ENCODE measurements around the gene DOCK1. TPM values are rescaled to one million over a fixed set of nuclear protein-coding genes. Genes with fewer than 3 reads are reported as not detected.
A peak's percentile ranks its signal among the peaks of the same experiment; 100 is the strongest.

Gene DOCK1
- total RNA-seq, 1 experiment from 2014 or later = 40.0 TPM

DNA sequence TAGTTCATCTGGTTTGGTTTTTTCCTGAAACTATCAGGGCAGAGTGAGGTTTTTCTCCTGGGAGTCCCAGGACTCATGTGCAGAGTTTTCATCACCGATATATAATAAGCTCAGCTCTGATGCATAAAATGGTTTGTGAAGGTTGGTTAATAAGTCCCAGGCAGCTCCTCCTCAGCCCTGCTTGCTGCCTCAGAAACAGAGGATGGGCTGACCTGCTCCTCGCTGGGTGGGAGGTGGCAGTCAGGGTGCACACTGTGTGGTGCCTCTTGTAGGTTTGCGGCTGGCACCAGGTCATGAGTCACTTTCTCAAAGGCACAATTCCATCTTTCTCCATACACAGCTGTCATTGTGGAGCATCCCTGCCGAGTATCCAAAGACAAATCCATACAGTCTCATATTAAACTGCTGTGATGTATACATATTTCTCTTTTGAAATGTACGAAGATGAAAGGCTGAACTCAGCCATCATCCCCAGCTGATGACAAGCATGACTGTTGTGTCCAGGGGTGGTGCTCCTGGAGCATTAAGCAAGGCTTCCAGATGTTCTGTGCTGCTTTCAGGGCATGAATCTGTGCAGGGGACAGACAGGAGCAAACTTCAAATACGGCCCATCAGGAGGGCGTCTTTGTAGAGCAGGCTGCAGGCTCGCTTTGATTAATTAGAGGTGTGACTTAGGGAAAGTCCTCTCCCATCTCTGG, 518.1 kb downstream of the DOCK1 start:
- ChIA-PET POLR2A (no interaction called here), CTCF (no interaction called here)
- intact Hi-C loops (cut with micrococcal nuclease) = no loop called here
- no peaks in the 10 kb centered on the region for H3K27me3 Mint-ChIP-seq (ENCODE audit: insufficient read depth, unreplicated experiment)
- TF ChIP-seq CTCF (IDR thresholded peaks at IDR 0.05; ENCODE audit: unreplicated experiment) = no peak
- H3K9me3 Mint-ChIP-seq (ENCODE audit: unreplicated experiment) = no peaks in the 10 kb centered on the region
- no peaks in the 10 kb centered on the region for H3K4me1 Mint-ChIP-seq (ENCODE audit: insufficient read depth, unreplicated experiment)
- BruUV-seq (replicated peaks) = no TSS peak
- no peak for DNase-seq (ENCODE audit: unreplicated experiment)
- peaks cover 48% of the 10 kb centered on the region for H3K36me3 Mint-ChIP-seq (ENCODE audit: insufficient read depth, unreplicated experiment)
- no peak overlapping the region for H3K27ac Mint-ChIP-seq (ENCODE audit: low read depth, unreplicated experiment)
- no peak overlapping the region for H3K4me3 Mint-ChIP-seq (ENCODE audit: unreplicated experiment)

- Mint-ChIP-seq H3K4me3 (ENCODE audit: unreplicated experiment) (no peak overlapping the region), H3K27me3 (ENCODE audit: insufficient read depth, unreplicated experiment) (no peaks in the 10 kb centered on the region), H3K9me3 (ENCODE audit: unreplicated experiment) (no peaks in the 10 kb centered on the region), H3K36me3 (ENCODE audit: insufficient read depth, unreplicated experiment) (peaks cover 35% of the 10 kb centered on the region), H3K4me1 (ENCODE audit: insufficient read depth, unreplicated experiment) (no peaks in the 10 kb centered on the region), H3K27ac (ENCODE audit: low read depth, unreplicated experiment) (peak overlapping the region; percentile 18)
- intact Hi-C loops (cut with micrococcal nuclease) = no loop called here
- ChIA-PET POLR2A (no interaction called here), CTCF (interaction anchor here (0.6 kb wide), 1 partner anchor 12 kb away, joined by 3 read pairs; no protein-coding TSS in a partner anchor)
- DNase-seq (ENCODE audit: unreplicated experiment) = no peak
- no TSS peak for BruUV-seq (replicated peaks)
- TF ChIP-seq CTCF (IDR thresholded peaks at IDR 0.05; ENCODE audit: unreplicated experiment) = no peak
Observed at GRCh38 chr10:127424594-127425264, 519.5 kb downstream of the DOCK1 start.

DNA sequence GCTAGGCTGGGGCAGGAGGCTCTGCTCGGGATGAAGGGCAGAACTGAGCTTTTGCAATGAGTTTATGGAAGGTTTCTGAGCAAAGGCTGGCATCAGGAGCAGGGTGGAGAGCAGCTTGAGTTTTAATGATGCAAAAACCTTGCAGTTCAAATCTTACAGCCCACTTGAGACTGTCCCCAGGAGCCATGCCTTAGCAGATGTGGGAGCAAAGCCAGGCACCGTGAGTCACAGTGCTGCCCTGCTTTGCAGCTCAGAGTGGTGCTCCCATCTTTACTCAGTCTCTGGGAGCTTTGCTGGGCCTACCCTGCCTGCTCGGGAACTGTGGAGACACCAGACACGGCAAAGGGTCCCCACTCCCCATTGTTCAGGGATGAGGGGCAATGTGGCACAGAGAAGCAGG, 521.5 kb downstream of the DOCK1 start:
- no peaks in the 10 kb centered on the region for H3K9me3 Mint-ChIP-seq (ENCODE audit: unreplicated experiment)
- intact Hi-C loops (cut with micrococcal nuclease) = no loop called here
- H3K27me3 Mint-ChIP-seq (ENCODE audit: insufficient read depth, unreplicated experiment) = no peaks in the 10 kb centered on the region
- no peak overlapping the region for H3K4me3 Mint-ChIP-seq (ENCODE audit: unreplicated experiment)
- H3K36me3 Mint-ChIP-seq (ENCODE audit: insufficient read depth, unreplicated experiment) = peaks cover 24% of the 10 kb centered on the region
- no peaks in the 10 kb centered on the region for H3K4me1 Mint-ChIP-seq (ENCODE audit: insufficient read depth, unreplicated experiment)
- DNase-seq (ENCODE audit: unreplicated experiment) = no peak
- H3K27ac Mint-ChIP-seq (ENCODE audit: low read depth, unreplicated experiment) = no peak overlapping the region
- no peak for TF ChIP-seq CTCF (IDR thresholded peaks at IDR 0.05; ENCODE audit: unreplicated experiment)
- ChIA-PET CTCF (no interaction called here), POLR2A (no interaction called here)
- no TSS peak for BruUV-seq (replicated peaks)

DNA sequence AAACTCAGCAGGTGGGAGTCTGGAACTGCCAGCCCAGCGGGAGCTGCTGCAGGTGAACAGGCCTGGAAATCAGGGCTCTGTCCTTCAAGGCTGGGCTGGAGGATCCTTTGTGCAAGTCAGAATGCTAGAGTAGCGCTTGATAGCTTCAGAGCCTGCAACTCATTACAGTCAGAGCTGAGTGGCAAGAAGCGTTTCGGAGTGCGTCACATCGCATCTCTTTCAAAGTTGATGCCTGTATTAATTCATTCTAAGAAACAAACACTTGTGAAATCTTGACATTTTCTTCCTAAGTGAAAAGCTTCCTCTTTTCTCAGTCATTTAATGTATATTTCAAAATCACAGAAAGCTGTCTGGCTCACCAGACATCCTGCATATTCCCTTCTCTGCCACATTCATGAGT, 522.7 kb downstream of the DOCK1 start:
- H3K4me1 Mint-ChIP-seq (ENCODE audit: insufficient read depth, unreplicated experiment) = no peaks in the 10 kb centered on the region
- H3K9me3 Mint-ChIP-seq (ENCODE audit: unreplicated experiment) = no peaks in the 10 kb centered on the region
- H3K27ac Mint-ChIP-seq (ENCODE audit: low read depth, unreplicated experiment) = no peak overlapping the region
- ChIA-PET POLR2A (no interaction called here), CTCF (no interaction called here)
- no peak for DNase-seq (ENCODE audit: unreplicated experiment)
- no TSS peak for BruUV-seq (replicated peaks)
- TF ChIP-seq CTCF (IDR thresholded peaks at IDR 0.05; ENCODE audit: unreplicated experiment) = no peak
- H3K27me3 Mint-ChIP-seq (ENCODE audit: insufficient read depth, unreplicated experiment) = no peaks in the 10 kb centered on the region
- intact Hi-C loops (cut with micrococcal nuclease) = no loop called here
- H3K4me3 Mint-ChIP-seq (ENCODE audit: unreplicated experiment) = no peak overlapping the region
- peaks cover 22% of the 10 kb centered on the region for H3K36me3 Mint-ChIP-seq (ENCODE audit: insufficient read depth, unreplicated experiment)
